Cardiac fibroblast (primary cell): ENCODE measurements around the gene NLRX1.

Source experiments
- DNase-seq, 2 donors: peaks; one replicate each; pipeline versions ENCODE4 v3.0.0 to v3.0.0-alpha.2; 2010; ENCODE audit warnings: low read depth in 2 of 2
- H3K4me3 ChIP-seq, 2 donors: replicated peaks in 1 of 2; 1 replicate in 1 of 2; 2 replicates in 1 of 2; pipeline ENCODE4 v1.5.1; 2011; ENCODE audit warnings: low read depth in 2 of 2, low read length in 2 of 2, mild to moderate bottlenecking in 2 of 2, moderate library complexity in 1 of 2
- CTCF ChIP-seq: IDR thresholded peaks from one replicate; pipeline ENCODE4 v1.5.1; 2011; ENCODE audit warnings: low read depth, mild to moderate bottlenecking, low read length, inconsistent platforms

The NLRX1 gene

GRCh38 chr11:119168471-119169281 is at the start of gene NLRX1:
NLRX1 (plus strand) TSS chr11:119168725; CDS start chr11:119171404, 2,679 bp downstream.
- peak; percentile 87 to 88 for DNase-seq
- peak; percentile 94 for TF ChIP-seq CTCF
- H3K4me3 ChIP-seq = peak within 1 kb of the TSS; percentile 43 to 71

DNA sequence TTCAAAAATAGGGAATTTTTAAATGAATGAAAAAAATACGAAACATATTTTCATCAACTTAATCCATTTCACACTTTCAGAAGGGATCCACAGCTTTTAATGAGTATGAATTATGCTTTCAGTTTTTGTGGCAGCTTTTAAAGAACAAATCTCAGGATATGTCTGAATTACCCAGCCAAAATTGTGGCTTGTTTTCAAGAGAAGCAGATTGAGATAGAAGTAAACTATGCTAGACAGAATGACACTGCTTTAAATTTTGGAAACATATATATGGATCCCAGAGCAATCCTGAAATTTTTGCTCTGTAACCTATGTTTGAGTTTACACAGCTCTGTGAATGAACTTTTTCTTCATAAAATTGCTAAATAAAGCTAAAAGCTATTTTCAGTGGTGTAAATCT is 49.6 kb upstream of the NLRX1 start:
- TF ChIP-seq CTCF = no peak
- no peak for DNase-seq
- no peak overlapping the region for H3K4me3 ChIP-seq

DNA sequence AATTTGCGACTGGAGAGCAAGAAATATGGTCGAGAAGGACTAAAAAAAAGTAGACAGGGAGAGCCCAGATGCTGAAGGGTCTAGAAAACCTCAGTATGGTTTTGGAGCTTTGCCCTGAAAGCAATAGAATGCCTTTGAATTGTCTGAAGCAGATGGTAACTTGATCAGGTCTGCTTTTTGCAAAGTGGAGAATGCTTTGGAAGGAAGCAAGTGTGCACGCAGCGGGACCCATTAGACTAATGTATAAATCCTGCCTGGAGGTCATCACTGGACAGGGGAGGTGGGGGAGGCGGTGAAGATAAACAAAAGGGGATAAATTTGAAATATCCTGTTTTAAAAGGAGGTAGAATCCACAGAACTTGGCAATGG is 47.9 kb upstream of the NLRX1 start:
- no peak for TF ChIP-seq CTCF
- peak overlapping the region; percentile 51 to 64 for H3K4me3 ChIP-seq
- peak in 1 of 2 donors; percentile 44 for DNase-seq

GRCh38 chr11:119121008-119121810 is 47.3 kb upstream of the NLRX1 start, which contains the start of gene HINFP:
HINFP (plus strand) TSS chr11:119121580; CDS start chr11:119126945, 5,365 bp downstream.
- DNase-seq = peak; percentile 99
- no peak for TF ChIP-seq CTCF
- H3K4me3 ChIP-seq = peak within 1 kb of the TSS; percentile 99

GRCh38 chr11:119121811-119122124 is 46.8 kb upstream of the NLRX1 start:
- peak overlapping the region; percentile 99 for H3K4me3 ChIP-seq
- no peak for DNase-seq
- TF ChIP-seq CTCF = no peak

GRCh38 chr11:119125821-119126220 is 42.7 kb upstream of the NLRX1 start:
- H3K4me3 ChIP-seq = no peak overlapping the region
- DNase-seq = no peak
- TF ChIP-seq CTCF = no peak
